GM19328 (cell line): ENCODE data around the gene UPF3B.
"Not testable (repeated sequence)": the region's sequence is repeated elsewhere in the genome, so short reads cannot be mapped to it uniquely, and the experiment has no call there.

ENCODE experiments used
- ATAC-seq: cut with Tn5 transposase; IDR thresholded peaks from one replicate; pipeline ENCODE4 v1.9.1; 2021; ENCODE audit warnings: mild to moderate bottlenecking, moderate library complexity; ENCODE audit not compliant: unreplicated experiment

UPF3B gene

GRCh38 chrX:119826399-119826959 is 26.3 kb downstream of the UPF3B start:
- no peak for ATAC-seq

DNA sequence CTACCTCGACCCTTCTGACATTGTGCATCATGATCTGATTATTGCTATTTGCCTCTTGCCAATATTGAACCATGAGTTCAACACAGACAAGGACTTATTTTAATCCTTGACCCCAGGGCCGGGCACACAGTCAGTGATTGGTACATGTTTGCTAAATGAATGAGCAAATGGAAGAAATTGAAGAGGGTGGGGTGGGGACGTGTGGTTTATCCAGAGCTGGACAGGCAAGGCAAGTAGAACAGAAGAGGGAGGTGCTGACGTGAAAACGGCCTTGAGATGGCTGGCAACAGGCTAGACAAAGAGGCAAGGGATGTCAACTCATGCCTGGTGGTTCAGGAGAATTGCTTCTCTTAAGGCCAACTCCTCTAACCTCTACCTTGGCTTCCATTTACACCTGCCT is 28.5 kb downstream of the UPF3B start:
- ATAC-seq, result not testable (repeated sequence)

GRCh38 chrX:119821703-119822102 is 31.1 kb downstream of the UPF3B start:
- peak; percentile 80 for ATAC-seq

DNA sequence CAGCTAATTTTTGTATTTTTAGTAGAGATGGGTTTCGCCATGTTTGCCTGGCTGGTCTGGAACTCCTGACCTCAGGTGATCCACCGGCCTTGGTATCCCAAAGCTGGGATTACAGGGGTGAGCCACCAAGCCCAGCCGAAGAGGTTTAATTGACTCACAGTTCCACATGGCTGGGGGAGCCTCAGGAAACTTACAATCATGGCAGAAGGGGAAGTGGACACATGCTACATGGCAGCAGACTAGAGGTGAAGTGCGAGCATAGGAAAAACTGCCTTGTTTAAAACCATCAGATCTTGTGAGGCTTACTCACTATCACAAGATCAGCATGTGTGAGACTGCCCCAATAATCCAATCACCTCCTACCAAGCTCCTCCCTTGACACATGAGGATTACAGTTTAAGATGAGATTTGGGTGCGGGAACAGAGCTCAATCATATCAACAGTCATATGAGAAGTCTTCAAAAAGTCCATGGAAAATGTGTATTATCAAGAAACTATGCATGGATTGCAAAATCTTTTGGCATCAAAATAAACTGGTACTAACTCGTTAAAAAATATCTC is 35.6 kb downstream of the UPF3B start:
- no peak for ATAC-seq

DNA sequence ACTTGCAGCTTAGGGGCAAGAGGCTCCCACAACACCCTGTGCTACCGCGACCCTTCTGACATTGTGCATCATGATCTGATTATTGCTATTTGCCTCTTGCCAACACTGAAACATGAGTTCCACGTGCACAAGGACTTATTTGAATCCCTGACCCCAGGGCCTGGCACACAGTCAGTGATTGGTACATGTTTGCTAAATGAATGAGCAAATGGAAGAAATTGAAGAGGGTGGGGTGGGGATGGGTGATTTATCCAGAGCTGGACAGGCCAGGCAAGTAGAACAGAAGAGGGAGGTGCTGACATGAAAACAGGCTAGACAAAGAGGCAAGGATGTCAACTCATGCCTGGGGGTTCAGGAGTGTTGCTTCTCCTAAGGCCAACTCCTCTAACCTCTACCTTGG is 36.5 kb downstream of the UPF3B start:
- ATAC-seq, result no peak

DNA sequence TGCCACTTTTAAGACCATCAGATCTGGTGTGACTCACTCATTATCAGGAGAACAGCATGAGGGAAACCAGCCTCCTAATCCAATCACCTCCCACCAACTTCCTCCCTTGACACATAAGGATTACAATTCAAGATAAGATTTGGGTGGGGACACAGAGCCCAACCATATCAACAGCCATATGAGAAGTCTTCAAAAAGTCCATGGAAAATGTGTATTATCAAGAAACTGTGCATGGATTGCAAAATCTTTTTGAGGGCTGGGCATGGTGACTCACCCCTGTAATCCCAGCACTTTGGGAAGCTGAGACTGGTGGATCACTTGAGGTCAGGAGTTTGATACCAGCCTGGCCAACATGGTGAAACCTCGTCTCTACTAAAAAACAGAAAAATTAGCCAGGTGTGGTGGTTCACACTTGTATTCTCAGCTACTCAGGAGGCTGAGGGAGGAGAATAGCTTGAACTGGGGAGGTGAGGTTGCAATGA is 43.5 kb downstream of the UPF3B start:
- no peak for ATAC-seq

DNA sequence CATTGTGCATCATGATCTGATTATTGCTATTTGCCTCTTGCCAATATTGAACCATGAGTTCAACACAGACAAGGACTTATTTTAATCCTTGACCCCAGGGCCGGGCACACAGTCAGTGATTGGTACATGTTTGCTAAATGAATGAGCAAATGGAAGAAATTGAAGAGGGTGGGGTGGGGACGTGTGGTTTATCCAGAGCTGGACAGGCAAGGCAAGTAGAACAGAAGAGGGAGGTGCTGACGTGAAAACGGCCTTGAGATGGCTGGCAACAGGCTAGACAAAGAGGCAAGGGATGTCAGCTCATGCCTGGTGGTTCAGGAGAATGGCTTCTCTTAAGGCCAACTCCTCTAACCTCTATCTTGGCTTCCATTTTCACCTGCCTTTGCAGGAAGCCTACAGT is 44.3 kb downstream of the UPF3B start:
- not testable (repeated sequence) for ATAC-seq

- no peak for ATAC-seq
These were observed 50.2 kb downstream of the UPF3B start for GRCh38 chrX:119802546-119802945.

- ATAC-seq, result no peak
These were observed 51.2 kb downstream of the UPF3B start for GRCh38 chrX:119801253-119802221.

GRCh38 chrX:119791437-119792231 is 61.1 kb downstream of the UPF3B start, which contains the start of gene RPL39:
TSS of gene RPL39 (minus strand) at chrX:119791630. CDS start at chrX:119791576, 54 bp downstream.
- ATAC-seq, result peak; percentile 85

GRCh38 chrX:119790977-119791436 is 61.8 kb downstream of the UPF3B start:
- ATAC-seq, result peak; percentile 28

- no peak for ATAC-seq
These were observed 67.9 kb downstream of the UPF3B start for GRCh38 chrX:119784747-119785446.
